GM15510 (cell line): ENCODE measurements around the gene MYEOV.

Experiments used
- POLR2A ChIP-seq: IDR thresholded peaks from 3 replicates; pipeline ENCODE4 v1.6.1; 2011; ENCODE audit warnings: borderline replicate concordance; ENCODE audit not compliant: insufficient read length; ENCODE audit errors: extremely low read depth

Gene MYEOV

GRCh38 chr11:69260622-69261021 is 33.3 kb upstream of the MYEOV start:
- no peak for TF ChIP-seq POLR2A

GRCh38 chr11:69261116-69261515 is 32.8 kb upstream of the MYEOV start:
- no peak for TF ChIP-seq POLR2A

- no peak for TF ChIP-seq POLR2A
Measured at GRCh38 chr11:69262918-69263735, 30.8 kb upstream of the MYEOV start.

GRCh38 chr11:69263736-69264052 is 30.3 kb upstream of the MYEOV start:
- TF ChIP-seq POLR2A, result no peak

- no peak for TF ChIP-seq POLR2A
Measured at GRCh38 chr11:69264486-69264885, 29.5 kb upstream of the MYEOV start.

GRCh38 chr11:69265210-69265609 is 28.7 kb upstream of the MYEOV start:
- no peak for TF ChIP-seq POLR2A

GRCh38 chr11:69265911-69266510 is 27.9 kb upstream of the MYEOV start:
- no peak for TF ChIP-seq POLR2A

GRCh38 chr11:69267395-69267805 is 26.6 kb upstream of the MYEOV start:
- no peak for TF ChIP-seq POLR2A

- no peak for TF ChIP-seq POLR2A
Measured at GRCh38 chr11:69268911-69269310, 25.0 kb upstream of the MYEOV start.

- no peak for TF ChIP-seq POLR2A
Measured at GRCh38 chr11:69269388-69269787, 24.6 kb upstream of the MYEOV start.

- TF ChIP-seq POLR2A, result no peak
Measured at GRCh38 chr11:69269926-69270697, 23.8 kb upstream of the MYEOV start.

- no peak for TF ChIP-seq POLR2A
Measured at GRCh38 chr11:69270941-69271340, 23.0 kb upstream of the MYEOV start.

GRCh38 chr11:69272055-69272454 is 21.9 kb upstream of the MYEOV start:
- no peak for TF ChIP-seq POLR2A

GRCh38 chr11:69272831-69273485 is 21.0 kb upstream of the MYEOV start:
- TF ChIP-seq POLR2A, result no peak

GRCh38 chr11:69273571-69273970 is 20.4 kb upstream of the MYEOV start:
- TF ChIP-seq POLR2A, result no peak
